Activated CD8-positive, alpha-beta memory T cell treated with anti-CD3 and anti-CD28 coated beads, Interleukin-2, amount 50 U/mL, for 48 hours (primary cell): ENCODE data around the gene GALNT16.
A peak's percentile ranks its signal among the peaks of the same experiment; 100 is the strongest.
"Not testable (repeated sequence)": the region's sequence is repeated elsewhere in the genome, so short reads cannot be mapped to it uniquely, and the experiment has no call there.

Experiments
- DNase-seq: peaks from one replicate; pipeline ENCODE4 v3.0.0-alpha.2; 2020

The GALNT16 gene

GRCh38 chr14:69287098-69288010 lies 27.4 kb downstream of the GALNT16 start:
- no peak for DNase-seq

DNA sequence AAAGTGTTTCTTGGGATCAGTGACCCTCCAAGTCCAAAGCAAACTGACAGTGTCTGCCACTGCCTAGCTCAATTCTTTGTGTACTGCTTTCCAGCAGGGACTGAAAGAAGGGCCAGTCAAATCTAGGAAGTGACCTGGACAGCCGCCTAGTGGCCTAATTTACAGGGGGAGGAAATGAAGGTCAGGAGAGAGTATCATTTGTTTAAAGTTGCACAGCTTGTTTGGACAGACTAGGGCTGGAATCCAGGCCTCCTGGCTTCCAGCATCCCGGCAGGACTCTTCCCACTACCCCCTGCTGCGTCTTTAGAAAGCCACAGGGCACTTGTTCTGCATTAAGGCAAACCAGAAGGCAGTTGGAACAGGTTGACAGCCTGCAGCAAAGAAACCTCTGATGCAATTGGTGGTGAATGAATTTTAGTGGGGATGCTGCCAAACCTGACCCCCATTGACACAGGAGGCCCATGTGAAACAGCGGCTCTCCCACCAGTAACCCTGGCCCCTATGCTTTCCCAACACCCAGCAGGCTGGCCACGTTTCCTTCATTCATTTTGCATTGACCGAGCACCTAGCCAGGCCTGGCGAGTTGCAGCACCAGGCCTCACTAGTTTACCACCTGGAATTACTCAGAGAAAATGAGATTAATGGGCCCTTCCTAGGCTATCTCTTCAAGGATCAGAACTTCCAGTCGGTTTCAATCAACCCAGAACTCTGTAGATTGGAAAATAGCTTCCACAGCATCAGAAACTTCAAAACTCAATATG lies 28.2 kb downstream of the GALNT16 start:
- DNase-seq = peak; percentile 10

DNA sequence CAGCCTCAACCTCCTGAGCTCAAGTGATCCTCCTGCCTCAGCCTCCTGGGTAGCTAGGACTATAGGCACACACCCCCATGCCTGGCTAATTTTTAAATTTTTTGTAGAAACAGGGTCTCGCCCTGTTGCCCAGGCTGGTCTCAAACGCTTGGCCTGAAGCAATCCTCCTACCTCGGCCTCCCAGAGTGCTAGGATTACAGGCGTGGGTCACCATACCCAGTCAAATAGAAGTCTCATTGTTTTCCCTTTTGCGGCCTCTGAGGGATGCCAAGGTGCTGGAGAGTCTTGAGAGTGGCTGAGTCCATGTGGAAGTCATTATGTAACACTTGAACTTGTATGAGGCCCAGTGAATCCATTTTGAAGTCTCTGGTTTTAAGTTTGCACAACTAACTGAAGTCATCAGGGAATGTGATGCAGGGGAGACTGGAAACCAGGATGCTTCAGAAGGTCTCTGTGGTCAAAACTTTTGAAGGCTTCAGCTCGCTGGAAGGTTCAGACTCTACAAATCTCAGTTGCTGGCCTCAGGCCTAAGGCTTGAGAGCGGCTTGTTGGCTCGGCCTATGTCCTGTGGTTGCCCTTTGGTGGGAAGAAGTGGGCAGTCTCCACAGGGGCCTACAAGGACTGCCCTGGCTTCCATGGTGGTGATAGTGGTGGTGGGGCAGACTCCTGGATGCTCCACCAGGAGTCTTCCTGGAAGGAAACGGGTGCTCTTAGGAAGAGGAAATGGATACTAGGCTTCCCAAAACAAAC lies 29.2 kb downstream of the GALNT16 start:
- peak; percentile 12 for DNase-seq

DNA sequence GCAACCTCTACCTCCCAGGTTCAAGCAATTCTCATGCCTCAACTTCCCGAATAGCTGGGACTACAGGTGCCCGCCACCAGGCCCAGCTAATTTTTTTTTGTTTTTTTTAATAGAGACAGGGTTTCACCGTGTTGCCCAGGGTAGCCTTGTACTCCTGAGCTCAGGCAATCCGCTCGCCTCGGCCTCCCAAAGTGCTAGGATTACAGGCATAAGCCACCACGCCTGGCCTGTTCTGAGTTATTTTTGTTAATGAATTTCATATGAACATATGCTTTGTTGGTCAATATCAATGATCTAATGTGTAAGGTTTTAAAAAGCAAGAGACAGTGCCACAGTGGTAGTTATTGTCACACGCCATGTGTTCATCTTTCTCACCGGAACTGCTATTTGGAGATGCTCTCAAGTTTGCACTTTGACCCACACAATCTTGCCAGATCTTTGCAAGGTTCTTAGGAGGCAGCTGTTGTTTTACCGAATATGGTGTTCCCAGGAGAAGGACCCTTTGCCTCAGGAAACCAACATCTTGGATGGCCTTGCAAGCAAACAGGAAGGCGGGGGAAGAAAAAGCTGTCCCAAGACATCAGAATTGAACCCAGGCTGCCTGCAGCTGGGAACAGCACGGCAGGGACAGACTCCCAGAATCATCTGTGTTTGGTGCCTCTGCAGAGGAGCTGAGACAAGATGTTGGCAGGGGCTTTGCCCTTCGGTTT lies 30.0 kb downstream of the GALNT16 start:
- no peak for DNase-seq

- DNase-seq = not testable (repeated sequence)
Measured at GRCh38 chr14:69290881-69291280, 30.9 kb downstream of the GALNT16 start.

DNA sequence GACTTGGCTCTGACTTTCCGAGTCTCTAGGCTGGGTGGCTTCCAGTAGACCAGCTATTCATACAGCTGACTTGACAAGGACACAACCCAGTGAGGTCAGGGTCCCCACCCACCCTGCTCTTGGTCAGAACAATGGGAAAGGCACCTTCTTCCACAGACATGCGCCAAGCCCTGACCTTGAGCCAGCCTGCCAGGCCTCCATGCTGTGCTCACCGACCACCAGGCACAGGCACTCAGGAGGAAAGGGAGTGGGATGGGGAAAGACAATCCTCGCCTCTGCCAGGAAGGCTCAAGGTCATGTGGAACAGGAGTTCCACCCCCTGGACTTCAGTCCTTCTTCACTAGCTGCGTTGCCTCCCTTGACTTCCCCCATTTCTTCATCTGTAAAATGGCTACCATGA lies 31.4 kb downstream of the GALNT16 start:
- no peak for DNase-seq

DNA sequence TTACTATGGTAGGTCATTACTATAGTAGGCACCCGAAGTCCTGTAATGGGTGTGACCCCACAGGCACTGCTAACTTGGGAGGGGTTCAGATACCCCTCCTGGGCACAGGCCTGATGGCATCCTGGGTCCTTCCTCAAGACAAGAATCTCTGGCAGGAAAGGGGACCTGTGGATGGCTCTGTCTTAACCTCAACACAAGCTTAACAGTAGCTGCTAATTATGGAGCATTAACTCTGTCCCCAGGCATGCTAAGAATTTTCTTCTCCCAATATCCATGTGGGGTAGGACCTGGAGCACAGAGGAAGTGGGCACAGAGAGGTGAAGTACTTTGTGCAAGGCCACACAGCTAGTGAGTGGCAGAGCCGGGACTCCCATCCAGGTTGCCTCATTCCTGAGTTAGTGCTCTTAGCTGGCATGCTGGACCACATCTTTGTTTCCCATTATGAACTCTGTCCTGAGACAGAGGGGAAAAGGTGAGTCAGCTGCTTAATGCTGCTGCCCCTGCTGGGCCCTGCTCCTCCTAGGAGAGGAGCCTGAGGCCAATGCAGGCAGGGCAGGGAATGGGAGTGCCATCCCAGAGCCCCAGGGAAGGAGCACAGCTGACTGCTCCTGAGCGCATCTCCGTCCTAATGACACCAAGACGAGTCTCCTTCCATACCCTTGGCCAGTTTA lies 32.1 kb downstream of the GALNT16 start:
- DNase-seq = no peak

GRCh38 chr14:69298131-69299071 lies 38.4 kb downstream of the GALNT16 start:
- peak; percentile 30 for DNase-seq

DNA sequence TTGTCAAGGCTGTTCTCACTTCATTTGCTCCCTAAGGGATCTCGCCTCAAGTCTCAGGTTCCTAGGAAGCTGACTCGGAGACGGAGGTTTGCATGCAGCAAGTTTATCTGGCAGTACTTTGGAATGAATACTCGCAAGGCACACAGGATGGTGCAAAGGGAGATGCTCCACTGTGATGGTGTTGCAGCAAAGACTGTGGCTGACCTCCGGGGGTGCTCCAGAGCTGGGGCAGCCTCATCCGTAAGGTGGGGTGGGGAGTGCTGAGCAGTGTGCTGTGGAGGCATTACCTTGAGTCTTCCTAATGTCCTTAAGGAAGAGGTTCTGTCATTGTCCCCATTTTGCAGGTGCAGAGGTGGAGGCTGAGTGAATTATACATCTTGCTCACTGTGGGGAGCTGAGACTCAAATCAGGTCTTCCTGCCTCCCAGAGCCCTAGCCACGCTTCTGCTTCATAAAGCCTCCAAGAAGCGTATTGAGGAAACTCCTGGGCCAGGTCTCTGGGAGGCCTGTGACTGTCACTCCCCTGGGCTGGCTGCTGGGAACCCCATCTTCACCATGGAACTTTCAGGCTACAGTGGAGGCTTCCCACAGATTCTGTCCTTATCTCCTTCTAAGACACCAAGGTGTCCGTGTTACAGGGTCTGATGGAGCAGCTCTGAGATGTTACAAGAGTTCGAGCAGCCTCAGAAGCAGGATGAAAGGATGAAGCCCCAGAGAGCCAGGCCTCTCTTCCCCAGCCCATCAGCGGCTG lies 39.5 kb downstream of the GALNT16 start:
- DNase-seq = peak; percentile 50

DNA sequence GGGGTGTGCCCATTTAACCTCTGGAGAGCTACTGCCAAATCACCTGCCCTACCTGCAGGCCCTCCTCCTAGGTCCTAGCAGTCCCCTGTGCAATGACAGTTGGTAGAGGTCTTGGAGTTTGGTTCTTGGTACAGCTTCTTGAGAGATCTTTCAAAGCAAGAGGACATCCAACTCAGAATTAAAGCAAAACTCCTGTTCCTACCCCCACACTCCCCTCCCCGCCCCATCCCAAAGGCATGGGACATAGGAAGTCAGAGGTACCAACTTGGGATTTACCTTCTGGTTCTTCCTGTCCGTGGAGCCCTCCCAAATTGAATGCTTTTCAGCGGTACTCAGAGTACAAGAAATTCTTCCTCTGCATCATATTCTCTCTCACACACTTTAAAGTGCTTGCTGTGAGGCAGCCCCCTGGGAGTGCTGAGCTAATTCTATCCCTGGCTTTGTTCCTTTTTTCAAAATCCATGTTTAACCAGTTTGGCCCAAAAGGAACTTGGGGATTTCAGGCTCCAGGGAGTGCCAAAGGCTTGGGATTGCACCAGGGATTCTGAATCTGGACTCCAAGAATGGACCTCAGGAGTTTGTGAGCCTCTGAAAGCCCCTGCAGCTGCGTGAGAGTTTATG lies 40.8 kb downstream of the GALNT16 start:
- no peak for DNase-seq

DNA sequence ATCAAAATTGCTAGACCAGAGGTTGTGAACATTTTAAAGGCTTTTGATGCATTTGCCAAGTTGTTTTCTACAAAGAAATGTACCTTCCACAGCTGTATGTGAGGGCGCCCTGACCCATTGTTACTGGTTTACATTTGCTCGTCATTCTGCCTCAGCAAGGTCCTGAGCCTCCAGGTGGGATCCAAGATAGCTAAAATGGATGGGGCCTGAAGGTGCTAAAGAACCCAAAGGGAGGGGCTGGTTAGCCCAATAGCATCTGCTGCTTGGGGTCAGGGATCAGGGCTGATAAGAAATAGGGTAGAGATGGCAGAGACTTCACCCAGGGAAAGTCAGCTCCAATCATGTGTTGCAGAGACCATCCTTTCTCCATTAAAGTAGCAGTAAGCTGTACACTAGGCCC lies 43.1 kb downstream of the GALNT16 start:
- peak; percentile 25 for DNase-seq

GRCh38 chr14:69312608-69313007 lies 52.6 kb downstream of the GALNT16 start:
- peak; percentile 22 for DNase-seq

DNA sequence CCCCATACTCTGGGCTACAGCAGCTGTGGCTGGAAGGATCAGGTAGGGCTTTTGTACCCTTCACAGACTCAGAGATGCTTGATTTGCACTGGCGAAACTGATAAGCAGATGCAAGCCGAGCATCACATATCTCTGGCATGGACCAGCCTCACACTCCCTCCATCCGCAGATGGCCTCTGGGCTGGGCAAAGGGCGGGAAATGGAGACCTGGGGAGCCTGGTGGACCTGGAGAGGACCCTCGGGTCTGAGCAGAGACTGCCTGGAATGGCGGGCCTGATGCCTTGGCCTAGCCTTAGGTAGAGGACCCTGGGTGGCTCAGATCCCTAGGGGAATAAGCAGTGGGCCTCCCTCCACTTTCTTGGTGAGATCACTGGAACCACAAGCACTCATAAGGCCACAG lies 53.2 kb downstream of the GALNT16 start:
- DNase-seq = peak; percentile 22

DNA sequence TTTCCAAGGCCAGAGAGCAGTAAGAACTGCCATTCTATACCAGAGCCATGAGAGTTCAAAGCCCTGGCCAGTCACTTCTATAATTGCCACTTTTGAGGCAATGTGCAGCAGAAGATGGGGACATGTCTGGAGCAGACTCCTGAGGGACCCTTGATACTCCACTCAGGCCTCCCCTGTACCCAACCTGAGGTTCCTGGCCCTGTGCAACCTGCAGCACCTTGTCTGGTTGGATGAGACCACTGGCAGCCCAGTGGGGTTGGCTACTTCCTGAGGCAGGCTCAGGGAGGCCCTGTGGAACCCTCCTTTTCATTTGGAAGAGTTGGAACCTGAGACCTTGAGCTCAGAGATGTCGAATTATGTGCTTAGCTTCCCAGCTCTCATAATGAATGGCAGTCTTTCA lies 54.4 kb downstream of the GALNT16 start:
- peak; percentile 30 for DNase-seq

- DNase-seq = peak; percentile 10
Measured at GRCh38 chr14:69315301-69315700, 55.3 kb downstream of the GALNT16 start.

GRCh38 chr14:69316449-69317101 lies 56.6 kb downstream of the GALNT16 start:
- peak; percentile 10 for DNase-seq

- peak; percentile 13 for DNase-seq
Measured at GRCh38 chr14:69317102-69317755, 57.3 kb downstream of the GALNT16 start.

DNA sequence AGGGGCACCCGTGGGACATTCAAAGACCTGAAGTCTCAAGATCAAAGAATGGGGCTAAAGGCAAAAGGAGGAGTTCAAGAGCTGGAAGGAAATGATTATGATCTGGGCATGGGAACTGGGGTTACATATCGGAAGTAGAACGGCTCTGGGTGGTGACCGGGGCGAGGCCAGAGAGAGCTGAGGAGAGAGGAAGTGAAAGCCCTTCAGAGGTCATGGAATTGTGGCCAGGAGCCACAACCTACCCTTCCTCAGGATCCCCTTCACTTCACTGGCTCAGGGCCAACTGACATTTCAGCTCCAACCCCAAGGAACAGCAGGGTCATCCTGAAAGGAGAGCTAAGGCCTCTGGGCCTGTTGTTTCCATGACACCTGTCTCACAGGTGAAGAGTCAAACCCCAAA lies 57.8 kb downstream of the GALNT16 start:
- DNase-seq = peak; percentile 17
